Sciatic nerve (tissue), 2 donors: ENCODE data around the gene ALG10B. TPM values are rescaled to one million over a fixed set of nuclear protein-coding genes. Genes with fewer than 3 reads are reported as not detected.

ENCODE experiments used
- ATAC-seq: fragments of 200-7000 bp; cut with Tn5 transposase; one replicate; pipeline ENCODE4 v1.9.1; 2020; ENCODE audit warnings: mild to moderate bottlenecking, moderate library complexity
- DNase-seq: peaks from one replicate; pipeline ENCODE4 v3.0.0-alpha.2; 2020; ENCODE audit warnings: low spot score
- intact Hi-C: fragments of 100-400 bp; cut with DNase I; formaldehyde crosslinking; loops from one replicate; pipeline ENCODE4 v1.14.2; 2022
- total RNA-seq: library from RNA; stranded (reverse); fragmentation: NEBNext Ultra II Directional; extraction: Animal tissue kit (Norgen Biotek cat#: 25700); gene quantifications from one replicate; pipeline ENCODE4 v1.2.1, GENCODE V29; 2021
- donor health status: DM: no; HTN: no; CAD: no.
- donor health status: DM: no; HTN: no; CAD: no.

The ALG10B gene
- total RNA-seq, 1 donor from 2014 or later = 11.3 TPM

GRCh38 chr12:38370311-38370710 is 53.7 kb downstream of the ALG10B start:
- intact Hi-C loops = no loop called here
- ATAC-seq (no peak), DNase-seq (no peak)

GRCh38 chr12:38373784-38374183 is 57.2 kb downstream of the ALG10B start:
- no peak for ATAC-seq

GRCh38 chr12:38374751-38375150 is 58.2 kb downstream of the ALG10B start:
- intact Hi-C loops = no loop called here
- DNase-seq (no peak), ATAC-seq (no peak)

More at GRCh38 chr12:38373784-38374183, 57.2 kb downstream of the ALG10B start:
- intact Hi-C loops = no loop called here
- DNase-seq = no peak
